Progenitor cell of endocrine pancreas (in vitro differentiated cells): ENCODE measurements around the gene ASAP3. TPM values are rescaled to one million over a fixed set of nuclear protein-coding genes. Genes with fewer than 3 reads are reported as not detected.

Source experiments
- DNase-seq: peaks from one replicate; pipeline ENCODE4 v3.0.0; 2021; ENCODE audit warnings: low spot score; ENCODE audit not compliant: unreplicated experiment
- H3K27ac Mint-ChIP-seq: 2 replicates; pipeline ENCODE4 v1.8.0; 2021; ENCODE audit warnings: mild to moderate bottlenecking, moderate library complexity, mixed read lengths
- H3K27me3 Mint-ChIP-seq: 2 replicates; pipeline ENCODE4 v1.8.0; 2021; ENCODE audit warnings: mixed read lengths
- H3K36me3 Mint-ChIP-seq: 2 replicates; pipeline ENCODE4 v1.8.0; 2022; ENCODE audit warnings: mixed read lengths; ENCODE audit not compliant: insufficient read depth
- H3K4me1 Mint-ChIP-seq: 2 replicates; pipeline ENCODE4 v1.8.0; 2021; ENCODE audit warnings: low read depth, mixed read lengths
- H3K4me3 Mint-ChIP-seq: 2 replicates; pipeline ENCODE4 v1.8.0; 2021; ENCODE audit warnings: low read depth, mild to moderate bottlenecking, moderate library complexity, mixed read lengths
- H3K9me3 Mint-ChIP-seq: 2 replicates; pipeline ENCODE4 v1.8.0; 2021; ENCODE audit warnings: low read depth, mixed read lengths
- total RNA-seq: library from RNA; stranded (reverse); gene quantifications from 2 replicates; pipeline ENCODE4 v1.2.1, GENCODE V29; 2021
- TF ChIP-seq, protein P1 (sequence below): fragments of 200-600 bp; sonication (generic); IDR thresholded peaks from one replicate; pipeline ENCODE4 v1.5.0; 2021; ENCODE audit warnings: antibody characterized with exemption, mild to moderate bottlenecking; ENCODE audit not compliant: unreplicated experiment

ASAP3 gene
- total RNA-seq, 1 donor from 2014 or later: 67.8 TPM

DNA sequence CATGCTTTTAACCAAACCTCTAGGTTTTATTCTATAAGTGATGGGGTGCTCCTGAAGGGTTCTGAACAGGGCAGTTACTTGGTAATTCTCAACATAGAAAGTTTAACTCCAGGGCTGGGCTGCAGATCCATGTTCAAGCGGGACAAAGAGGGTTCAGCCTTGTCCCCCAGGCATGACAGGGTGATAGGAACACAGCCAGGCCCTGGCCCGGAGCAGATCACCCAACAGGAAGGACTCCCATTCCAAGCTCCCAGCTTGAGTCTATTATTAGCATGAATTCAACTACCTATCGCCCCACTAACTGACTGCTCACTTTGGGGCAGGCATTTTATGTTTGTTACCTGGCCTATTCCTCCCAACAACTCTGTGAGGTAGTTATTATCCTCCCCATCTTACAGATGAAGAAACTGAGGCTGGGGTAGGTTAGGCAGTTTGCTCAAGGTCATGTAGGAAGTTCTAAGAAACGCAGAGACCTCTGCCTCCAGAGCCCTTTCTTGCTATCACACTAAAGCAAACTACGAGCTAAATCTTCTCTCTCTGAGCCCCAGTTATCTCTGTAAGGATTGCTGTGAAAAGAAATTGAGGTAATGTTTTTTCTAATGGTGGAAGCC lies 14.5 kb downstream of the ASAP3 start:
- H3K36me3 Mint-ChIP-seq: no peaks in the 10 kb centered on the region
- DNase-seq: no peak
- TF ChIP-seq, protein P1, sequence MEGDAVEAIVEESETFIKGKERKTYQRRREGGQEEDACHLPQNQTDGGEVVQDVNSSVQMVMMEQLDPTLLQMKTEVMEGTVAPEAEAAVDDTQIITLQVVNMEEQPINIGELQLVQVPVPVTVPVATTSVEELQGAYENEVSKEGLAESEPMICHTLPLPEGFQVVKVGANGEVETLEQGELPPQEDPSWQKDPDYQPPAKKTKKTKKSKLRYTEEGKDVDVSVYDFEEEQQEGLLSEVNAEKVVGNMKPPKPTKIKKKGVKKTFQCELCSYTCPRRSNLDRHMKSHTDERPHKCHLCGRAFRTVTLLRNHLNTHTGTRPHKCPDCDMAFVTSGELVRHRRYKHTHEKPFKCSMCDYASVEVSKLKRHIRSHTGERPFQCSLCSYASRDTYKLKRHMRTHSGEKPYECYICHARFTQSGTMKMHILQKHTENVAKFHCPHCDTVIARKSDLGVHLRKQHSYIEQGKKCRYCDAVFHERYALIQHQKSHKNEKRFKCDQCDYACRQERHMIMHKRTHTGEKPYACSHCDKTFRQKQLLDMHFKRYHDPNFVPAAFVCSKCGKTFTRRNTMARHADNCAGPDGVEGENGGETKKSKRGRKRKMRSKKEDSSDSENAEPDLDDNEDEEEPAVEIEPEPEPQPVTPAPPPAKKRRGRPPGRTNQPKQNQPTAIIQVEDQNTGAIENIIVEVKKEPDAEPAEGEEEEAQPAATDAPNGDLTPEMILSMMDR: no peak
- H3K4me3 Mint-ChIP-seq: no peak overlapping the region
- H3K4me1 Mint-ChIP-seq: peaks cover 7% of the 10 kb centered on the region
- no peak overlapping the region for H3K27ac Mint-ChIP-seq
- H3K9me3 Mint-ChIP-seq: no peaks in the 10 kb centered on the region
- no peaks in the 10 kb centered on the region for H3K27me3 Mint-ChIP-seq

DNA sequence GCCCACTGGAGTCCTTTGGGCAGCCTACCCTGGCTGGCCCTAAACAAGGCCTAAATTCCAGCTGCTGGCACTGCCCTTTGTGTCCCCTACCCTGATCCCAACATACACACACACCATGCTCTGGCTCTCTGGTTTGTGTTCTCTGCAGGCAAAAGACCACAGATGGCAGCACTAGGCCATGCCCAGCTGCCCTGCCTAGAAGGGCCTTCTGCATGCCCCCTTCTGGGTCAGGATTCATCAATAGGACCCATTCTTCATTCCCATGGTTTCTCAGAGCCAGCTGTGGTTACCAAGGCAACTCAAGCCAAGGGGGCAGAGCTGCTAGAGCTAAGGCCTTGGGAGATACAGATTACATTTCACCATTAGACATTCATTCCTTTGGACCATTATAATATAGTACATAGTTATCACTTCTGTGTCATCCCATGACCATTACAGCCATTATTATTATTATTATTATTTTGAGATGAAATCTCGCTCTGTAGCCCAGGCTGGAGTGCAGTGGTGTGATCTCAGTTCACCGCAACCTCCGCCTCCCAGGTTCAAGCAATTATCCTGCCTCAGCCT lies 17.5 kb downstream of the ASAP3 start:
- Mint-ChIP-seq H3K9me3 (no peaks in the 10 kb centered on the region), H3K27ac (no peak overlapping the region), H3K27me3 (no peaks in the 10 kb centered on the region), H3K4me3 (no peak overlapping the region), H3K4me1 (peaks cover 2% of the 10 kb centered on the region), H3K36me3 (peaks cover 2% of the 10 kb centered on the region)
- TF ChIP-seq, protein P1: no peak
- no peak for DNase-seq

DNA sequence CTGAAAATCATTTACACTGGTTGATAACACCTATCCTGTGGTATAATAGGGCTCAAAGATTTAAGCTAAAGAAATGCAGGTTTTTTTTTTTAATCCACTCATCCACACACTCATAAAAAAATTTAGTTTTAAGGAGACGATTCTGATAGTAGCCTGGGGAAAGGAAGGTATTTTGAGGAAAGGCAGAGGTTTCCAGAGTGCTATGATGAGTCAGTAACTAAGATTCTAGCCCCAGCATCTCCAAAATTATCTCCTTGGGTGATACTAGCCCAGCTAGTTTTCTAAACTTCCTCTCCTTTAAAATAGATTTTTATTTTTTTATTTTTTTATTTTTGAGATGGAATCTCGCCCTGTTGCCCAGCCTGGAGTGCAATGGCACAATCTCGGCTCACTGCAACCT lies 20.7 kb downstream of the ASAP3 start:
- Mint-ChIP-seq H3K4me1 (no peaks in the 10 kb centered on the region), H3K27me3 (no peaks in the 10 kb centered on the region), H3K9me3 (no peaks in the 10 kb centered on the region), H3K36me3 (peaks cover 13% of the 10 kb centered on the region), H3K27ac (no peak overlapping the region), H3K4me3 (no peak overlapping the region)
- no peak for DNase-seq
- TF ChIP-seq, protein P1: no peak

DNA sequence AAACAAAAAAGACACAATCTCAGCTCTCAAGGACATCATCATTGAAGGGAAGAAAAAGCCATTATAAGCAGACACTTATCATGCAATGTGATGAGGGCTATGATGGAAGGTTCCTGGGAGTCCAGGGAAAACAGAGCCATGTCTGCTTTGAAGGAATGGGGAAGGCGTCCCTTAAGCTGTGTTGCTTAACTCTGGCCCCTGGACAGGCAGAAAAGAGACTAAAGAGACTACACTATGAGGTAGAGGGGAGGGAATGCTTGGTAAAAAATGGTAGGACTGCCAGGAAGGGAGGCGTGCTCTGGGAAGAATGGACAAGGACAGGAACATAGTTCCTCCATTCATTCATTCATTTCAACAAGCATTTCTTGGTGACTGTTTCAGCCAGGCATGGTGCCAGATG lies 21.2 kb downstream of the ASAP3 start:
- Mint-ChIP-seq H3K9me3 (no peaks in the 10 kb centered on the region), H3K4me3 (no peak overlapping the region), H3K27me3 (no peaks in the 10 kb centered on the region), H3K27ac (no peak overlapping the region), H3K4me1 (no peaks in the 10 kb centered on the region), H3K36me3 (peaks cover 15% of the 10 kb centered on the region)
- no peak for DNase-seq
- TF ChIP-seq, protein P1: no peak

DNA sequence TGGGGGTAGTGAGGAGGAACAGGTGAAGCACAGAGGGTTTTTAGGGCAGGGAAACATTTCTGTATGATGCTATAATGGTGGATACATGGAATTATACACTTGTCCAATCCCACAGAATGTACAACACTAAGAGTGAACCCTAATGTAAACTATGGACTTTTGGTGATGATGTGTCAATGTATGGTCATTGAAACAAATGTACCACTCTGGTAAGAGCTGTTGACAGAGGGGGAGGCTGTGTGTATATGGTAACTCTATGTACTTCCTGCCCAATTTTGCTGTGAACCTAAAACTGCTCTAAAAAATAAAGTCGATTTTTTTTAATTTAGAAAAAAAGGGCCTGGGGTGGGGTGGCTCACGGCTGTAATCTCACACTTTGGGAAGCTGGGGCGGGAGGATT lies 22.9 kb downstream of the ASAP3 start:
- no peak overlapping the region for H3K4me3 Mint-ChIP-seq
- no peak for DNase-seq
- no peaks in the 10 kb centered on the region for H3K4me1 Mint-ChIP-seq
- H3K27ac Mint-ChIP-seq: no peak overlapping the region
- no peaks in the 10 kb centered on the region for H3K9me3 Mint-ChIP-seq
- no peaks in the 10 kb centered on the region for H3K27me3 Mint-ChIP-seq
- H3K36me3 Mint-ChIP-seq: peaks cover 15% of the 10 kb centered on the region
- TF ChIP-seq, protein P1: no peak
